ENCODE measurements around the gene ZNF469.

Gene ZNF469

GRCh38 chr16:88428616-88429386 is 46.0 kb downstream of the ZNF469 start:
- DNase-seq (ENCODE audit: low read depth): no peak

GRCh38 chr16:88429387-88430184 is 46.8 kb downstream of the ZNF469 start:
- DNase-seq (ENCODE audit: low read depth): no peak

- DNase-seq (ENCODE audit: low read depth): no peak
Measured at GRCh38 chr16:88430185-88430523, 47.4 kb downstream of the ZNF469 start.

- DNase-seq (ENCODE audit: low read depth): peak; percentile 25
Measured at GRCh38 chr16:88430524-88431446, 48.0 kb downstream of the ZNF469 start.

- no peak for DNase-seq (ENCODE audit: low read depth)
Measured at GRCh38 chr16:88431651-88432050, 48.9 kb downstream of the ZNF469 start.

GRCh38 chr16:88432174-88432573 is 49.4 kb downstream of the ZNF469 start:
- DNase-seq (ENCODE audit: low read depth): no peak

Data from activated gamma-delta T cell treated with anti-CD3 and anti-CD28 coated beads, Interleukin-2, amount 50 U/mL, for 16 hours (primary cell).